Keratinocyte (primary cell): ENCODE measurements around the gene PSME4. TPM values are rescaled to one million over a fixed set of nuclear protein-coding genes. Genes with fewer than 3 reads are reported as not detected.

Experiments used
- DNase-seq: peaks from one replicate; pipeline ENCODE4 v3.0.0-alpha.2; 2011; ENCODE audit warnings: low read depth, missing footprints, low spot score
- FAIRE-seq: peaks from 2 replicates; lab custom pipeline; 2011; peaks lifted over from hg19 to GRCh38; lab: Jason Lieb, UNC
- H2AFZ ChIP-seq: 2 replicates; pipeline ENCODE4 v1.6.0; 2012; ENCODE audit warnings: low read length, control low read depth, inconsistent platforms; ENCODE audit not compliant: control insufficient read depth
- H3K27ac ChIP-seq: 2 replicates; pipeline ENCODE4 v1.5.1; 2011; ENCODE audit warnings: low read length; ENCODE audit not compliant: control insufficient read depth, insufficient read depth
- H3K27me3 ChIP-seq: 3 replicates; pipeline ENCODE4 v1.6.0; 2011; ENCODE audit warnings: low read length; ENCODE audit not compliant: control insufficient read depth, insufficient read depth; ENCODE audit errors: extremely low read depth
- H3K36me3 ChIP-seq, 2 experiments: 2 replicates in 1 of 2; 3 replicates in 1 of 2; pipeline ENCODE4 v1.5.1; 2011; ENCODE audit warnings: low read length in 2 of 2, mild to moderate bottlenecking in 1 of 2; ENCODE audit not compliant: control insufficient read depth in 2 of 2, insufficient read depth in 2 of 2; ENCODE audit errors: extremely low read depth in 1 of 2
- H3K4me1 ChIP-seq: 3 replicates; pipeline ENCODE4 v1.5.1; 2011; ENCODE audit warnings: low read length; ENCODE audit not compliant: control insufficient read depth, insufficient read depth; ENCODE audit errors: extremely low read depth
- H3K4me2 ChIP-seq: 3 replicates; pipeline ENCODE4 v1.6.0; 2011; ENCODE audit warnings: low read depth, low read length; ENCODE audit not compliant: control insufficient read depth, insufficient read depth; ENCODE audit errors: extremely low read depth
- H3K4me3 ChIP-seq, 3 experiments: fragments of 200-600 bp in 1 of 3; sonication (generic) in 1 of 3; 2 replicates in 2 of 3; 3 replicates in 1 of 3; pipeline ENCODE4 v1.5.1; 2011 to 2016; ENCODE audit warnings: low read length in 3 of 3, mild to moderate bottlenecking in 3 of 3, control low read depth in 2 of 3, inconsistent platforms in 1 of 3, low read depth in 1 of 3, mixed read lengths in 1 of 3, mixed run types in 1 of 3, moderate library complexity in 1 of 3; ENCODE audit not compliant: control insufficient read depth in 2 of 3, insufficient read depth in 2 of 3; ENCODE audit errors: extremely low read depth in 1 of 3
- H3K79me2 ChIP-seq: 2 replicates; pipeline ENCODE4 v1.6.0; 2012; ENCODE audit warnings: low read length; ENCODE audit not compliant: control insufficient read depth, insufficient read depth
- H3K9ac ChIP-seq: 3 replicates; pipeline ENCODE4 v1.6.0; 2011; ENCODE audit warnings: low read length; ENCODE audit not compliant: control insufficient read depth, insufficient read depth; ENCODE audit errors: extremely low read depth
- H3K9me1 ChIP-seq: 3 replicates; pipeline ENCODE4 v1.6.0; 2011; ENCODE audit warnings: low read length; ENCODE audit not compliant: control insufficient read depth, insufficient read depth; ENCODE audit errors: extremely low read depth
- H3K9me3 ChIP-seq: 2 replicates; pipeline ENCODE4 v1.5.1; 2012; ENCODE audit warnings: low read depth, low read length; ENCODE audit not compliant: control insufficient read depth
- H4K20me1 ChIP-seq: 3 replicates; pipeline ENCODE4 v1.6.0; 2011; ENCODE audit warnings: low read length; ENCODE audit not compliant: control insufficient read depth, insufficient read depth; ENCODE audit errors: extremely low read depth
- EZH2 ChIP-seq: IDR thresholded peaks from one replicate; pipeline ENCODE4 v1.6.1; 2012; ENCODE audit warnings: inconsistent platforms, mild to moderate bottlenecking, low read length, moderate library complexity
- dilution Hi-C: fragments of 300-500 bp; cut with MboI; formaldehyde crosslinking; loops from one replicate; pipeline ENCODE4 v1.7.0; 2020; ENCODE audit warnings: low sequenced_read_pairs; ENCODE audit not compliant: extremely low pct_ligation_motif_present
- polyA plus RNA-seq, 5 experiments: library from polyadenylated mRNA; depleted of rRNA in 3 of 5; stranded (reverse) in 3 of 5; stranded (forward) in 1 of 5; unstranded in 1 of 5; fragments of >200 nt; gene quantifications; 1 replicate in 1 of 5; 2 replicates in 3 of 5; 3 replicates in 1 of 5; pipeline versions ENCODE4 v1.2.1 to v1.2.3, GENCODE V29; 2011 to 2012; ENCODE audit warnings: missing spikeins in 2 of 5, low read depth in 1 of 5, low replicate concordance in 1 of 5
- TF ChIP-seq, protein P1 (sequence below), 3 experiments: IDR thresholded peaks in 1 of 3; conservative IDR thresholded peaks in 1 of 3; optimal IDR thresholded peaks in 1 of 3; 2 replicates in 2 of 3; 3 replicates in 1 of 3; pipeline versions ENCODE3 to v1.5.1; 2011; ENCODE audit warnings: low read length in 3 of 3, mild to moderate bottlenecking in 3 of 3, moderate library complexity in 2 of 3, control low read depth in 1 of 3, inconsistent platforms in 1 of 3; ENCODE audit not compliant: insufficient read depth in 2 of 3; ENCODE audit errors: extremely low read depth in 1 of 3

Gene PSME4
- polyA plus RNA-seq, 1 donor (not counting 4 experiments of a cell fraction or from before 2014, with no cell fraction given), result 59.4 TPM

DNA sequence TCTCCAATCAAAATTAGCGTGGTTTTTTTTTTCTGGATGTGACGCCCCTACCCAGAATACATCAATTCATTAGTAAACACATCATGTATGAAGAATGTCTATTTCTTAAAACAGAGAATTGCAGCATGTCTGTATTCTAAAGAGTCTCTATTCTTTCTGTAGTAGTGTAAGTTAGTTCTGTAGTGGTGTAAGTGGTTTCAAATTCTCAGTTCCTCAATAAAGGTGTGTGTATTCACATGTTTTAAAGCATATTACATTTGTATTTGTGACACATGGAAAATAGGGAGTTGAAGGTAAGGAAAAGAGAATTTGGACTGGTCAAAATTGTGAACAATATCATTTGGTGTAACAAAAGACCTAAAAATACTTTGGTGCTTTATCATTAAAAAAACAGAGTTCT lies 103.0 kb downstream of the PSME4 start:
- H3K9ac ChIP-seq, result no peak overlapping the region
- no peak for DNase-seq
- no peaks in the 10 kb centered on the region for H3K27me3 ChIP-seq
- H3K9me1 ChIP-seq, result no peaks in the 10 kb centered on the region
- no peak for TF ChIP-seq EZH2
- TF ChIP-seq, protein P1, sequence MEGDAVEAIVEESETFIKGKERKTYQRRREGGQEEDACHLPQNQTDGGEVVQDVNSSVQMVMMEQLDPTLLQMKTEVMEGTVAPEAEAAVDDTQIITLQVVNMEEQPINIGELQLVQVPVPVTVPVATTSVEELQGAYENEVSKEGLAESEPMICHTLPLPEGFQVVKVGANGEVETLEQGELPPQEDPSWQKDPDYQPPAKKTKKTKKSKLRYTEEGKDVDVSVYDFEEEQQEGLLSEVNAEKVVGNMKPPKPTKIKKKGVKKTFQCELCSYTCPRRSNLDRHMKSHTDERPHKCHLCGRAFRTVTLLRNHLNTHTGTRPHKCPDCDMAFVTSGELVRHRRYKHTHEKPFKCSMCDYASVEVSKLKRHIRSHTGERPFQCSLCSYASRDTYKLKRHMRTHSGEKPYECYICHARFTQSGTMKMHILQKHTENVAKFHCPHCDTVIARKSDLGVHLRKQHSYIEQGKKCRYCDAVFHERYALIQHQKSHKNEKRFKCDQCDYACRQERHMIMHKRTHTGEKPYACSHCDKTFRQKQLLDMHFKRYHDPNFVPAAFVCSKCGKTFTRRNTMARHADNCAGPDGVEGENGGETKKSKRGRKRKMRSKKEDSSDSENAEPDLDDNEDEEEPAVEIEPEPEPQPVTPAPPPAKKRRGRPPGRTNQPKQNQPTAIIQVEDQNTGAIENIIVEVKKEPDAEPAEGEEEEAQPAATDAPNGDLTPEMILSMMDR (optimal IDR thresholded peaks at IDR 0.05 in 1 of 3, IDR thresholded peaks at IDR 0.05 in 1 of 3, conservative IDR thresholded peaks at IDR 0.05 in 1 of 3; ENCODE audit: extremely low read depth in 1 of 3, insufficient read depth in 2 of 3, low read length in 3 of 3), result no peak
- no peak overlapping the region for H3K27ac ChIP-seq
- FAIRE-seq, result no peak
- peaks cover 12% of the 10 kb centered on the region for H3K4me1 ChIP-seq
- no peak overlapping the region for H3K4me2 ChIP-seq
- H3K9me3 ChIP-seq, result no peaks in the 10 kb centered on the region
- H2AFZ ChIP-seq, result no peak overlapping the region
- H4K20me1 ChIP-seq, result no peaks in the 10 kb centered on the region
- peaks cover 13 to 31% of the 10 kb centered on the region in 2 experiments for H3K36me3 ChIP-seq
- H3K4me3 ChIP-seq, result no peak overlapping the region
- dilution Hi-C loops, result no loop called here
- no peaks in the 10 kb centered on the region for H3K79me2 ChIP-seq

- Histone ChIP-seq H3K27me3 (no peaks in the 10 kb centered on the region), H3K27ac (no peak overlapping the region), H3K36me3 (peaks cover 13 to 32% of the 10 kb centered on the region in 2 experiments), H3K79me2 (no peaks in the 10 kb centered on the region), H3K9me3 (no peaks in the 10 kb centered on the region), H3K4me3 (no peak overlapping the region), H3K4me2 (no peak overlapping the region), H3K9me1 (no peaks in the 10 kb centered on the region), H4K20me1 (no peaks in the 10 kb centered on the region), H2AFZ (no peak overlapping the region), H3K4me1 (peaks cover 12% of the 10 kb centered on the region), H3K9ac (no peak overlapping the region)
- no peak for DNase-seq
- TF ChIP-seq, protein P1 (optimal IDR thresholded peaks at IDR 0.05 in 1 of 3, IDR thresholded peaks at IDR 0.05 in 1 of 3, conservative IDR thresholded peaks at IDR 0.05 in 1 of 3; ENCODE audit: extremely low read depth in 1 of 3, insufficient read depth in 2 of 3, low read length in 3 of 3), result no peak
- TF ChIP-seq EZH2, result no peak
- dilution Hi-C loops, result no loop called here
- FAIRE-seq, result no peak
These were observed 103.6 kb downstream of the PSME4 start for GRCh38 chr2:53867169-53867568.
